IMR-90 (cell line): ENCODE results near the gene PDYN.

Experiments
- CEBPB ChIP-seq: IDR thresholded peaks from 2 replicates; pipeline ENCODE4 v1.6.1; 2012; ENCODE audit warnings: low read depth, low read length, improper control_type of control experiment
- CHD1 ChIP-seq: IDR thresholded peaks from 2 replicates; pipeline ENCODE4 v1.6.1; 2012; ENCODE audit warnings: low read depth, low read length, improper control_type of control experiment
- FOS ChIP-seq: fragments of 150-350 bp; IDR thresholded peaks from 2 replicates; pipeline ENCODE4 v1.6.1; 2016; ENCODE audit warnings: low read depth, low read length
- MAFK ChIP-seq: IDR thresholded peaks from 2 replicates; pipeline ENCODE4 v1.6.1; 2012; ENCODE audit warnings: low read depth, low read length, improper control_type of control experiment
- MXI1 ChIP-seq: IDR thresholded peaks from 2 replicates; pipeline ENCODE4 v1.6.1; 2012; ENCODE audit warnings: low read depth, mild to moderate bottlenecking, low read length, moderate library complexity, borderline replicate concordance
- NFE2L2 ChIP-seq: fragments of 150-350 bp; IDR thresholded peaks from 2 replicates; pipeline ENCODE4 v1.6.1; 2016; ENCODE audit warnings: low read depth, mild to moderate bottlenecking, low read length
- RCOR1 ChIP-seq: IDR thresholded peaks from 2 replicates; pipeline ENCODE4 v1.6.1; 2012; ENCODE audit warnings: mild to moderate bottlenecking, low read length, improper control_type of control experiment; ENCODE audit not compliant: insufficient replicate concordance
- RFX5 ChIP-seq: IDR thresholded peaks from 2 replicates; pipeline ENCODE4 v1.8.0; 2012; ENCODE audit warnings: low read depth, mild to moderate bottlenecking, low read length, moderate library complexity
- TF ChIP-seq, protein P1 (sequence below): conservative IDR thresholded peaks from 2 replicates; pipeline ENCODE4 v1.5.1; 2012; ENCODE audit warnings: mild to moderate bottlenecking, low read depth, low read length, improper control_type of control experiment
- TF ChIP-seq, protein P2 (sequence below): fragments of 150-350 bp; IDR thresholded peaks from 2 replicates; pipeline ENCODE4 v1.6.1; 2017; ENCODE audit warnings: mild to moderate bottlenecking, antibody characterized with exemption, low read length, low read depth

DNA sequence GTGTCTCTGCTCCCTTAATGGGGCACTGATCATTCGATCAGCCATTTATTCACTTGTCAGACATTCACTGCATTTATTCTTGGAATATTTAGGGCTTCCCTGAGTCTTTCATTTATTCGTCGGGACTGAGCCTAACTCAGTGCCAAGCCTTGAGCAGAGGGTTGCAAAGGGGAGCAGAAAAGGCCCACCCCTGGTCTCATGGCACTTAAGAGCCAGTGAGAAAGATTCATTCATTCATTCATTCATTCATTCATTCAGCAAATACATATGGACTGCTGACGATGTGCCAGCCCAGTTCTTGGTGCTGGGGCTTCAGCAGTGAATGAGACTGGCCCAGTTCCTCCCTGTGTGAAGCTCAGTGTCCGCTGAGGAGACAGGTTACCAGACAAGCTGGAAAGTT, 62.0 kb downstream of the PDYN start:
- TF ChIP-seq, protein P1, sequence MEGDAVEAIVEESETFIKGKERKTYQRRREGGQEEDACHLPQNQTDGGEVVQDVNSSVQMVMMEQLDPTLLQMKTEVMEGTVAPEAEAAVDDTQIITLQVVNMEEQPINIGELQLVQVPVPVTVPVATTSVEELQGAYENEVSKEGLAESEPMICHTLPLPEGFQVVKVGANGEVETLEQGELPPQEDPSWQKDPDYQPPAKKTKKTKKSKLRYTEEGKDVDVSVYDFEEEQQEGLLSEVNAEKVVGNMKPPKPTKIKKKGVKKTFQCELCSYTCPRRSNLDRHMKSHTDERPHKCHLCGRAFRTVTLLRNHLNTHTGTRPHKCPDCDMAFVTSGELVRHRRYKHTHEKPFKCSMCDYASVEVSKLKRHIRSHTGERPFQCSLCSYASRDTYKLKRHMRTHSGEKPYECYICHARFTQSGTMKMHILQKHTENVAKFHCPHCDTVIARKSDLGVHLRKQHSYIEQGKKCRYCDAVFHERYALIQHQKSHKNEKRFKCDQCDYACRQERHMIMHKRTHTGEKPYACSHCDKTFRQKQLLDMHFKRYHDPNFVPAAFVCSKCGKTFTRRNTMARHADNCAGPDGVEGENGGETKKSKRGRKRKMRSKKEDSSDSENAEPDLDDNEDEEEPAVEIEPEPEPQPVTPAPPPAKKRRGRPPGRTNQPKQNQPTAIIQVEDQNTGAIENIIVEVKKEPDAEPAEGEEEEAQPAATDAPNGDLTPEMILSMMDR, result no peak
- TF ChIP-seq, protein P2, sequence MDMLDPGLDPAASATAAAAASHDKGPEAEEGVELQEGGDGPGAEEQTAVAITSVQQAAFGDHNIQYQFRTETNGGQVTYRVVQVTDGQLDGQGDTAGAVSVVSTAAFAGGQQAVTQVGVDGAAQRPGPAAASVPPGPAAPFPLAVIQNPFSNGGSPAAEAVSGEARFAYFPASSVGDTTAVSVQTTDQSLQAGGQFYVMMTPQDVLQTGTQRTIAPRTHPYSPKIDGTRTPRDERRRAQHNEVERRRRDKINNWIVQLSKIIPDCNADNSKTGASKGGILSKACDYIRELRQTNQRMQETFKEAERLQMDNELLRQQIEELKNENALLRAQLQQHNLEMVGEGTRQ, result no peak
- TF ChIP-seq RCOR1, result no peak
- TF ChIP-seq CEBPB, result no peak
- TF ChIP-seq NFE2L2, result no peak
- TF ChIP-seq FOS, result no peak
- no peak for TF ChIP-seq MAFK
- no peak for TF ChIP-seq RFX5
- no peak for TF ChIP-seq MXI1
- TF ChIP-seq CHD1, result no peak
